ENCODE data around the gene SLC22A23. TPM values are rescaled to one million over a fixed set of nuclear protein-coding genes. Genes with fewer than 3 reads are reported as not detected.

SLC22A23 gene
- total RNA-seq, 2 experiments from 2014 or later = 1.3 TPM

GRCh38 chr6:3343089-3343883, 113.6 kb downstream of the SLC22A23 start:
- Mint-ChIP-seq H3K36me3 (ENCODE audit: low read depth) (no peaks in the 10 kb centered on the region), H3K4me3 (no peak overlapping the region), H3K27ac (no peak overlapping the region), H3K9me3 (no peaks in the 10 kb centered on the region), H3K27me3 (no peaks in the 10 kb centered on the region), H3K4me1 (peaks cover 3% of the 10 kb centered on the region)
- ChIA-PET POLR2A (no interaction called here), CTCF (interaction anchor here (1.7 kb wide), 1 partner anchor 20 kb away, joined by 3 read pairs; no protein-coding TSS in a partner anchor)
- DNase-seq = no peak

GRCh38 chr6:3341467-3341866, 115.4 kb downstream of the SLC22A23 start:
- Mint-ChIP-seq H3K36me3 (ENCODE audit: low read depth) (no peaks in the 10 kb centered on the region), H3K27ac (no peak overlapping the region), H3K27me3 (no peaks in the 10 kb centered on the region), H3K4me1 (peaks cover 7% of the 10 kb centered on the region), H3K9me3 (no peaks in the 10 kb centered on the region), H3K4me3 (no peak overlapping the region)
- ChIA-PET CTCF (interaction anchor here (0.7 to 1.7 kb wide), 2 partner anchors 11 to 22 kb away, joined by 3 read pairs; no protein-coding TSS in a partner anchor), POLR2A (no interaction called here)
- DNase-seq = no peak

GRCh38 chr6:3340894-3341293, 116.0 kb downstream of the SLC22A23 start:
- no peaks in the 10 kb centered on the region for H3K36me3 Mint-ChIP-seq (ENCODE audit: low read depth)
- POLR2A ChIA-PET = no interaction called here
- no peaks in the 10 kb centered on the region for H3K9me3 Mint-ChIP-seq
- no peaks in the 10 kb centered on the region for H3K27me3 Mint-ChIP-seq
- peaks cover 7% of the 10 kb centered on the region for H3K4me1 Mint-ChIP-seq
- no peak overlapping the region for H3K27ac Mint-ChIP-seq
- no peak overlapping the region for H3K4me3 Mint-ChIP-seq
- CTCF ChIA-PET = no interaction called here
- no peak for DNase-seq

- H3K4me1 Mint-ChIP-seq = peaks cover 7% of the 10 kb centered on the region
- CTCF ChIA-PET = no interaction called here
- POLR2A ChIA-PET = no interaction called here
- no peak for DNase-seq
- no peak overlapping the region for H3K27ac Mint-ChIP-seq
- no peaks in the 10 kb centered on the region for H3K9me3 Mint-ChIP-seq
- H3K4me3 Mint-ChIP-seq = no peak overlapping the region
- H3K36me3 Mint-ChIP-seq (ENCODE audit: low read depth) = no peaks in the 10 kb centered on the region
- no peaks in the 10 kb centered on the region for H3K27me3 Mint-ChIP-seq
Measured at GRCh38 chr6:3340358-3340802, 116.5 kb downstream of the SLC22A23 start.

- Mint-ChIP-seq H3K9me3 (no peaks in the 10 kb centered on the region), H3K27me3 (no peaks in the 10 kb centered on the region), H3K4me1 (peaks cover 7% of the 10 kb centered on the region), H3K4me3 (no peak overlapping the region), H3K27ac (no peak overlapping the region), H3K36me3 (ENCODE audit: low read depth) (no peaks in the 10 kb centered on the region)
- no peak for DNase-seq
- POLR2A ChIA-PET = no interaction called here
- CTCF ChIA-PET = interaction anchor here (2.1 kb wide), 1 partner anchor 18 kb away, joined by 10 read pairs; no protein-coding TSS in a partner anchor
Measured at GRCh38 chr6:3339811-3340210, 117.0 kb downstream of the SLC22A23 start.

- POLR2A ChIA-PET = no interaction called here
- Mint-ChIP-seq H3K4me3 (no peak overlapping the region), H3K36me3 (ENCODE audit: low read depth) (no peaks in the 10 kb centered on the region), H3K27ac (no peak overlapping the region), H3K4me1 (peaks cover 7% of the 10 kb centered on the region), H3K27me3 (peaks cover 5% of the 10 kb centered on the region), H3K9me3 (no peaks in the 10 kb centered on the region)
- CTCF ChIA-PET = interaction anchor here (0.7 to 2.1 kb wide), 4 partner anchors 11 to 882 kb away, joined by 3 to 10 read pairs (median 4); no protein-coding TSS in a partner anchor
- DNase-seq = no peak
Measured at GRCh38 chr6:3337521-3338350, 119.1 kb downstream of the SLC22A23 start.

GRCh38 chr6:3336859-3337515, 119.9 kb downstream of the SLC22A23 start:
- POLR2A ChIA-PET = no interaction called here
- no peak overlapping the region for H3K4me3 Mint-ChIP-seq
- DNase-seq = no peak
- H3K36me3 Mint-ChIP-seq (ENCODE audit: low read depth) = no peaks in the 10 kb centered on the region
- peaks cover 7% of the 10 kb centered on the region for H3K4me1 Mint-ChIP-seq
- CTCF ChIA-PET = interaction anchor here (0.6 to 0.9 kb wide), 4 partner anchors 12 to 881 kb away, joined by 3 to 4 read pairs (median 3); no protein-coding TSS in a partner anchor
- no peaks in the 10 kb centered on the region for H3K9me3 Mint-ChIP-seq
- peaks cover 5% of the 10 kb centered on the region for H3K27me3 Mint-ChIP-seq
- H3K27ac Mint-ChIP-seq = no peak overlapping the region

- no peak overlapping the region for H3K4me3 Mint-ChIP-seq
- CTCF ChIA-PET = interaction anchor here (0.6 to 0.9 kb wide), 2 partner anchors 15 to 540 kb away, joined by 3 read pairs; no protein-coding TSS in a partner anchor
- peaks cover 7% of the 10 kb centered on the region for H3K4me1 Mint-ChIP-seq
- H3K27me3 Mint-ChIP-seq = peaks cover 5% of the 10 kb centered on the region
- POLR2A ChIA-PET = no interaction called here
- DNase-seq = no peak
- no peak overlapping the region for H3K27ac Mint-ChIP-seq
- H3K9me3 Mint-ChIP-seq = no peaks in the 10 kb centered on the region
- no peaks in the 10 kb centered on the region for H3K36me3 Mint-ChIP-seq (ENCODE audit: low read depth)
Measured at GRCh38 chr6:3336066-3336786, 120.6 kb downstream of the SLC22A23 start.

- no peaks in the 10 kb centered on the region for H3K9me3 Mint-ChIP-seq
- DNase-seq = no peak
- ChIA-PET CTCF (no interaction called here), POLR2A (no interaction called here)
- H3K27me3 Mint-ChIP-seq = peaks cover 5% of the 10 kb centered on the region
- H3K4me1 Mint-ChIP-seq = peaks cover 7% of the 10 kb centered on the region
- no peak overlapping the region for H3K4me3 Mint-ChIP-seq
- H3K36me3 Mint-ChIP-seq (ENCODE audit: low read depth) = no peaks in the 10 kb centered on the region
- no peak overlapping the region for H3K27ac Mint-ChIP-seq
Measured at GRCh38 chr6:3335169-3335568, 121.7 kb downstream of the SLC22A23 start.

- ChIA-PET CTCF (no interaction called here), POLR2A (no interaction called here)
- no peak for DNase-seq
- no peaks in the 10 kb centered on the region for H3K36me3 Mint-ChIP-seq (ENCODE audit: low read depth)
- H3K27me3 Mint-ChIP-seq = peaks cover 5% of the 10 kb centered on the region
- H3K4me1 Mint-ChIP-seq = peaks cover 7% of the 10 kb centered on the region
- no peak overlapping the region for H3K4me3 Mint-ChIP-seq
- no peak overlapping the region for H3K27ac Mint-ChIP-seq
- no peaks in the 10 kb centered on the region for H3K9me3 Mint-ChIP-seq
Measured at GRCh38 chr6:3334555-3334954, 122.3 kb downstream of the SLC22A23 start.

- Mint-ChIP-seq H3K9me3 (no peaks in the 10 kb centered on the region), H3K4me3 (no peak overlapping the region), H3K36me3 (ENCODE audit: low read depth) (no peaks in the 10 kb centered on the region), H3K27ac (no peak overlapping the region), H3K27me3 (peaks cover 5% of the 10 kb centered on the region), H3K4me1 (peaks cover 4% of the 10 kb centered on the region)
- no peak for DNase-seq
- CTCF ChIA-PET = no interaction called here
- POLR2A ChIA-PET = no interaction called here
Measured at GRCh38 chr6:3333263-3333662, 123.6 kb downstream of the SLC22A23 start.

GRCh38 chr6:3331971-3332370, 124.9 kb downstream of the SLC22A23 start:
- DNase-seq = no peak
- Mint-ChIP-seq H3K4me3 (no peak overlapping the region), H3K36me3 (ENCODE audit: low read depth) (no peaks in the 10 kb centered on the region), H3K4me1 (no peaks in the 10 kb centered on the region), H3K27ac (no peak overlapping the region), H3K27me3 (peaks cover 5% of the 10 kb centered on the region), H3K9me3 (no peaks in the 10 kb centered on the region)
- ChIA-PET POLR2A (no interaction called here), CTCF (interaction anchor here (1.3 kb wide), 1 partner anchor 10 kb away, joined by 4 read pairs; no protein-coding TSS in a partner anchor)

All from activated CD4-positive, alpha-beta T cell treated with anti-CD3 and anti-CD28 coated beads, Interleukin-2, amount 10 ng/mL, durations not matched to agents 7 days and 5 days (primary cell).